ENCODE data around the gene NSA2. TPM values are rescaled to one million over a fixed set of nuclear protein-coding genes. Genes with fewer than 3 reads are reported as not detected.
"Not testable (repeated sequence)": the region's sequence is repeated elsewhere in the genome, so short reads cannot be mapped to it uniquely, and the experiment has no call there.

The NSA2 gene
- total RNA-seq (2014; rRNA removed; shearing (Covaris generic)): 172 and 206 TPM in 2 replicates
- polyA plus RNA-seq (2015; cell fraction: cytosol; rRNA removed): 123 and 139 TPM in 2 replicates
- 21.5 and 51.0 TPM in 2 replicates for polyA plus RNA-seq (2015; cell fraction: nucleus; rRNA removed)

GRCh38 chr5:74766849-74767578, at the start of gene NSA2, which contains the start of gene GFM2:
NSA2 (plus strand) TSS chr5:74767249; CDS start chr5:74767361, 112 bp downstream.
GFM2 (minus strand) TSS chr5:74767117; CDS start chr5:74763742, 3,375 bp downstream.
- in situ Hi-C loops (cut with HindIII; ENCODE audit: low pct_unique_long_range_greater_than_20kb, low sequenced_read_pairs): no loop called here
- DNase-seq (ENCODE audit: low read depth, low spot score): peak; percentile 93

GRCh38 chr5:74717596-74717995, 49.5 kb upstream of the NSA2 start:
- in situ Hi-C loops (cut with HindIII; ENCODE audit: low pct_unique_long_range_greater_than_20kb, low sequenced_read_pairs): no loop called here
- no peak for DNase-seq (ENCODE audit: low read depth, low spot score)

GRCh38 chr5:74722271-74722670, 44.8 kb upstream of the NSA2 start:
- in situ Hi-C loops (cut with HindIII; ENCODE audit: low pct_unique_long_range_greater_than_20kb, low sequenced_read_pairs): no loop called here
- no peak for DNase-seq (ENCODE audit: low read depth, low spot score)

- in situ Hi-C loops (cut with HindIII; ENCODE audit: low pct_unique_long_range_greater_than_20kb, low sequenced_read_pairs): no loop called here
- DNase-seq (ENCODE audit: low read depth, low spot score): no peak
These were observed 41.7 kb upstream of the NSA2 start for GRCh38 chr5:74725331-74725730.

GRCh38 chr5:74736759-74737158, 30.3 kb upstream of the NSA2 start:
- in situ Hi-C loops (cut with HindIII; ENCODE audit: low pct_unique_long_range_greater_than_20kb, low sequenced_read_pairs): no loop called here
- no peak for DNase-seq (ENCODE audit: low read depth, low spot score)

GRCh38 chr5:74738406-74738805, 28.6 kb upstream of the NSA2 start:
- no peak for DNase-seq (ENCODE audit: low read depth, low spot score)
- in situ Hi-C loops (cut with HindIII; ENCODE audit: low pct_unique_long_range_greater_than_20kb, low sequenced_read_pairs): no loop called here

GRCh38 chr5:74748742-74749141, 18.3 kb upstream of the NSA2 start:
- DNase-seq (ENCODE audit: low read depth, low spot score); in situ Hi-C loops (cut with HindIII; ENCODE audit: low pct_unique_long_range_greater_than_20kb, low sequenced_read_pairs): not testable (repeated sequence)

GRCh38 chr5:74761241-74761640, 5.8 kb upstream of the NSA2 start:
- DNase-seq (ENCODE audit: low read depth, low spot score): no peak
- in situ Hi-C loops (cut with HindIII; ENCODE audit: low pct_unique_long_range_greater_than_20kb, low sequenced_read_pairs): no loop called here

- DNase-seq (ENCODE audit: low read depth, low spot score): no peak
- in situ Hi-C loops (cut with HindIII; ENCODE audit: low pct_unique_long_range_greater_than_20kb, low sequenced_read_pairs): no loop called here
These were observed 4.5 kb upstream of the NSA2 start for GRCh38 chr5:74762599-74762998.

- no peak for DNase-seq (ENCODE audit: low read depth, low spot score)
- in situ Hi-C loops (cut with HindIII; ENCODE audit: low pct_unique_long_range_greater_than_20kb, low sequenced_read_pairs): no loop called here
These were observed 3.5 kb upstream of the NSA2 start for GRCh38 chr5:74763504-74763903.

- DNase-seq (ENCODE audit: low read depth, low spot score): peak; percentile 40
- in situ Hi-C loops (cut with HindIII; ENCODE audit: low pct_unique_long_range_greater_than_20kb, low sequenced_read_pairs): no loop called here
These were observed 1.8 kb upstream of the NSA2 start for GRCh38 chr5:74765201-74765600.

- in situ Hi-C loops (cut with HindIII; ENCODE audit: low pct_unique_long_range_greater_than_20kb, low sequenced_read_pairs): no loop called here
- no peak for DNase-seq (ENCODE audit: low read depth, low spot score)
These were observed 1.1 kb upstream of the NSA2 start for GRCh38 chr5:74765929-74766328.

GRCh38 chr5:74766418-74766848, 616 bp upstream of the NSA2 start:
- in situ Hi-C loops (cut with HindIII; ENCODE audit: low pct_unique_long_range_greater_than_20kb, low sequenced_read_pairs): no loop called here
- peak; percentile 60 for DNase-seq (ENCODE audit: low read depth, low spot score)

GRCh38 chr5:74767579-74767913, 497 bp downstream of the NSA2 start:
- in situ Hi-C loops (cut with HindIII; ENCODE audit: low pct_unique_long_range_greater_than_20kb, low sequenced_read_pairs): no loop called here
- DNase-seq (ENCODE audit: low read depth, low spot score): peak; percentile 61

GRCh38 chr5:74772359-74772758, 5.3 kb downstream of the NSA2 start:
- no peak for DNase-seq (ENCODE audit: low read depth, low spot score)
- in situ Hi-C loops (cut with HindIII; ENCODE audit: low pct_unique_long_range_greater_than_20kb, low sequenced_read_pairs): no loop called here

- in situ Hi-C loops (cut with HindIII; ENCODE audit: low pct_unique_long_range_greater_than_20kb, low sequenced_read_pairs): no loop called here
- no peak for DNase-seq (ENCODE audit: low read depth, low spot score)
These were observed 11.6 kb downstream of the NSA2 start for GRCh38 chr5:74778609-74779008.

- in situ Hi-C loops (cut with HindIII; ENCODE audit: low pct_unique_long_range_greater_than_20kb, low sequenced_read_pairs): no loop called here
- DNase-seq (ENCODE audit: low read depth, low spot score): no peak
These were observed 19.8 kb downstream of the NSA2 start for GRCh38 chr5:74786851-74787250.

- no peak for DNase-seq (ENCODE audit: low read depth, low spot score)
- in situ Hi-C loops (cut with HindIII; ENCODE audit: low pct_unique_long_range_greater_than_20kb, low sequenced_read_pairs): no loop called here
These were observed 20.4 kb downstream of the NSA2 start for GRCh38 chr5:74787424-74787823.

GRCh38 chr5:74791669-74792068, 24.6 kb downstream of the NSA2 start:
- DNase-seq (ENCODE audit: low read depth, low spot score); in situ Hi-C loops (cut with HindIII; ENCODE audit: low pct_unique_long_range_greater_than_20kb, low sequenced_read_pairs): not testable (repeated sequence)

All from SK-MEL-5 (cell line).